ENCODE data around the gene BRI3.

DNA sequence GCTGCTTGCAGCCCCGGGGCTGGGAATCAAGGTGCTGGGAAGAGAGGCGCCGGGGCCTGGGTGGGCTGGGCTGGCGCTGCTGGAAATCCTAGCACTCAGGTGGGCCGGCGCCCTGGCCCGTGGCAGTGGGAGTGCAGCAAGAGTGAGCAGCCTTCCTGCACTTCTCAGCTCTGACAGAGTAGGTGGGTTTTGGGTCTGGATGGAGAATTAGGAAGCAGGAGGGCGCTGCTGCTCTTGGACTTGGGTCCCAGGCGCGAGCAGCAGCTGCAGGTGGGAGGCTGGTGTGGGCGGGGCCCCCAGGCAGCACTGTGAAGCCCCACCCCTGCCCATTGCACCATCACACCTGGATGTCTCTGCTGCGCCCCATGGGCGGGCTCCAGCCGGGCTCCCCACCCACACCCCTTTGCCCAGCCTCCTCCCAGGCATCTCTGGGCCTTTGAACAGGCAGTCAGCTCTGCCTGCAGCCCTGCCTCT, 6.0 kb downstream of the BRI3 start:
- TF ChIP-seq, protein P1, sequence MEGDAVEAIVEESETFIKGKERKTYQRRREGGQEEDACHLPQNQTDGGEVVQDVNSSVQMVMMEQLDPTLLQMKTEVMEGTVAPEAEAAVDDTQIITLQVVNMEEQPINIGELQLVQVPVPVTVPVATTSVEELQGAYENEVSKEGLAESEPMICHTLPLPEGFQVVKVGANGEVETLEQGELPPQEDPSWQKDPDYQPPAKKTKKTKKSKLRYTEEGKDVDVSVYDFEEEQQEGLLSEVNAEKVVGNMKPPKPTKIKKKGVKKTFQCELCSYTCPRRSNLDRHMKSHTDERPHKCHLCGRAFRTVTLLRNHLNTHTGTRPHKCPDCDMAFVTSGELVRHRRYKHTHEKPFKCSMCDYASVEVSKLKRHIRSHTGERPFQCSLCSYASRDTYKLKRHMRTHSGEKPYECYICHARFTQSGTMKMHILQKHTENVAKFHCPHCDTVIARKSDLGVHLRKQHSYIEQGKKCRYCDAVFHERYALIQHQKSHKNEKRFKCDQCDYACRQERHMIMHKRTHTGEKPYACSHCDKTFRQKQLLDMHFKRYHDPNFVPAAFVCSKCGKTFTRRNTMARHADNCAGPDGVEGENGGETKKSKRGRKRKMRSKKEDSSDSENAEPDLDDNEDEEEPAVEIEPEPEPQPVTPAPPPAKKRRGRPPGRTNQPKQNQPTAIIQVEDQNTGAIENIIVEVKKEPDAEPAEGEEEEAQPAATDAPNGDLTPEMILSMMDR (IDR thresholded peaks at IDR 0.05), result no peak
- no peak for TF ChIP-seq POLR2A (IDR thresholded peaks at IDR 0.05)
